CD4-positive, alpha-beta T cell (primary cell): ENCODE data around the gene AKIRIN1. TPM values are rescaled to one million over a fixed set of nuclear protein-coding genes. Genes with fewer than 3 reads are reported as not detected.
"Not testable (repeated sequence)": the region's sequence is repeated elsewhere in the genome, so short reads cannot be mapped to it uniquely, and the experiment has no call there.

Experiments used
- ATAC-seq: fragments of 200-7000 bp; cut with Tn5 transposase; one replicate; pipeline ENCODE4 v1.10.0; 2022; ENCODE audit warnings: mild to moderate bottlenecking; ENCODE audit not compliant: poor library complexity
- CTCF ChIA-PET: fragments of 350-600 bp; sonication (Branson Sonifier 250); formaldehyde crosslinking; loops from one replicate; lab custom pipeline; 2021; ENCODE audit warnings: antibody characterized with exemption, inconsistent platforms; lab: Charles Lee
- POLR2A ChIA-PET: fragments of 350-600 bp; sonication (Branson Sonifier 250); formaldehyde crosslinking; loops from one replicate; lab custom pipeline; 2021; ENCODE audit warnings: antibody characterized with exemption, inconsistent platforms; lab: Charles Lee
- DNase-seq, 14 experiments: peaks; one replicate each; pipeline ENCODE4 v3.0.0-alpha.2; 2013 to 2020; ENCODE audit warnings: mixed read lengths in 2 of 14
- H3K27ac ChIP-seq, 2 donors: one replicate each; pipeline versions ENCODE4 v1.5.1 to v1.7.0; 2013; ENCODE audit warnings: low read length in 2 of 2, low read depth in 1 of 2, mild to moderate bottlenecking in 1 of 2
- H3K27me3 ChIP-seq, 2 experiments: 1 replicate in 1 of 2; 2 replicates in 1 of 2; pipeline versions ENCODE4 v1.6.1 to v1.7.0; 2013; ENCODE audit warnings: low read length in 2 of 2, control low read depth in 1 of 2, mild to moderate bottlenecking in 1 of 2, moderate library complexity in 1 of 2; ENCODE audit not compliant: insufficient read depth in 2 of 2, control insufficient read depth in 1 of 2
- H3K36me3 ChIP-seq: one replicate; pipeline ENCODE4 v1.6.1; 2013; ENCODE audit warnings: low read length, control low read depth; ENCODE audit not compliant: insufficient read depth
- H3K4me1 ChIP-seq: one replicate; pipeline ENCODE4 v1.6.1; 2013; ENCODE audit warnings: low read length, control low read depth; ENCODE audit not compliant: insufficient read depth
- H3K4me3 ChIP-seq: one replicate; pipeline ENCODE4 v1.5.1; 2013; ENCODE audit warnings: mild to moderate bottlenecking, low read length, moderate library complexity
- H3K9me3 ChIP-seq, 2 experiments: 1 replicate in 1 of 2; 2 replicates in 1 of 2; pipeline versions ENCODE4 v1.6.1 to v1.7.0; 2013; ENCODE audit warnings: low read length in 2 of 2, mild to moderate bottlenecking in 2 of 2, control low read depth in 1 of 2, moderate library complexity in 1 of 2; ENCODE audit not compliant: control insufficient read depth in 1 of 2, insufficient read depth in 1 of 2
- H3K27ac Mint-ChIP-seq: one replicate; pipeline ENCODE4 v1.8.0; 2020; ENCODE audit warnings: mixed read lengths
- H3K27me3 Mint-ChIP-seq: one replicate; pipeline ENCODE4 v1.8.0; 2021; ENCODE audit warnings: mixed read lengths
- H3K36me3 Mint-ChIP-seq: one replicate; pipeline ENCODE4 v1.8.0; 2021; ENCODE audit warnings: low read depth, mixed read lengths
- H3K4me1 Mint-ChIP-seq: one replicate; pipeline ENCODE4 v1.8.0; 2021; ENCODE audit warnings: low read depth, mixed read lengths
- H3K4me3 Mint-ChIP-seq: one replicate; pipeline ENCODE4 v1.8.0; 2020; ENCODE audit warnings: mild to moderate bottlenecking, mixed read lengths
- H3K9me3 Mint-ChIP-seq: one replicate; pipeline ENCODE4 v1.8.0; 2020; ENCODE audit warnings: mixed read lengths
- intact Hi-C, 2 experiments: fragments of 100-400 bp; cut with DNase I in 1 of 2; cut with micrococcal nuclease in 1 of 2; formaldehyde crosslinking; loops; one replicate each; pipeline versions ENCODE4 v1.15.1 to v1.9.0; 2023 to 2025; cut with DNase I, micrococcal nuclease
- total RNA-seq, 174 experiments: library from RNA in 2 of 174; stranded (reverse) in 2 of 174; gene quantifications; one replicate each; pipeline ENCODE4 v1.2.3 and lab custom pipeline; 2021 to 2026
- TF ChIP-seq, protein P1 (sequence below): fragments of 200-600 bp; IDR thresholded peaks from one replicate; pipeline ENCODE4 v1.8.0; 2022; ENCODE audit warnings: antibody characterized with exemption, mild to moderate bottlenecking

Gene AKIRIN1
- total RNA-seq, 2 experiments from 2014 or later, result 108 to 112 TPM

DNA sequence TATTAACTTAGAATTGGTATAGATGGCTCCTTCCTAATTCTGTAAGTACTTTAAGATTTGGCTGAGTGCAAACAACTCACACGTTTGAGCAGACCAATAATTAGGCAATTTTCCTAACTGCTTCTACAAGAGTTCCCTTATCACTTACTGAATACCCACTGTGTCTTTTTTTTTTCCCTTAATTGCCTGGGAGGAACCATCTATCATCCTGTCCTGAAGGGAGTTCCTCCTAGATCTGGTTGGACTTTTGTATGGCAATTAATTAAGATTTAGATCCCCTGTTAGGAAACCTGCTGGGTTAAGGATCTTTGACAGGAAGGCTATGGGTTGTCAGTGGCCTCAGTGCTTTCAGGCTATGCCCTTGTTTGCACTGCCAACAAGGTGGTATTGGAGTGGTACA lies 11.7 kb upstream of the AKIRIN1 start:
- ATAC-seq, H3K4me3 ChIP-seq, H3K36me3 Mint-ChIP-seq, H3K27me3 ChIP-seq, H3K27me3 Mint-ChIP-seq, CTCF ChIA-PET, H3K27ac ChIP-seq, H3K27ac Mint-ChIP-seq, H3K4me3 Mint-ChIP-seq, H3K9me3 Mint-ChIP-seq, DNase-seq, H3K36me3 ChIP-seq, POLR2A ChIA-PET: not testable (repeated sequence)
- intact Hi-C loops, result loop anchor here (1.0 to 10.0 kb wide), 2 partner anchors 21 to 45 kb away; partner anchors contain the start of gene NDUFS5 (in 1 of the 2)
- peaks cover 17% of the 10 kb centered on the region for H3K4me1 Mint-ChIP-seq
- H3K4me1 ChIP-seq, result peaks cover 22% of the 10 kb centered on the region
- H3K9me3 ChIP-seq, result peaks cover 9 to 13% of the 10 kb centered on the region in 2 experiments

DNA sequence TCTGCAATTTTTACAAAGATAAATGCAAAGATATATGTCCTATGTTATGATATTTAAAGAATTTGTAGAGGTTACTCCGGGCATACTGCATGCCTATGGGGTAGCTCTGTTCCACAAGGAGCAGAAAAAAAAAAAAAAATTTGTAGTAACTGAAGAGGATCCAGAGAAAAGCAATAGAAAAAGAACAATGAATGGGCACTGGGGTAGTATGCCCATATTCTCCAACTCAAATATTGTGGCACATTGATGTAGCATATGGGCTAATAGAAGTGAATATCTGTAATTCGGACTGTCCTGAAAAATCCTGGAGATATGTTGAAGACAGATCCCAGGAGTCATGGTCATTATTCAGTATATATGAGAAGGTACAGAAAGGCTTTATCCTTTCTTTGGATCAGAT lies 1.1 kb upstream of the AKIRIN1 start:
- ATAC-seq (no peak), DNase-seq (no peak)
- Mint-ChIP-seq H3K4me1 (peaks cover 33% of the 10 kb centered on the region), H3K36me3 (peaks cover 33% of the 10 kb centered on the region), H3K27me3 (no peaks in the 10 kb centered on the region), H3K9me3 (no peaks in the 10 kb centered on the region), H3K4me3 (peak overlapping the region; percentile 88), H3K27ac (peak overlapping the region; percentile 81)
- POLR2A ChIA-PET, result interaction anchor here (1.0 to 4.1 kb wide), 3 partner anchors 13 to 133 kb away, joined by 3 to 30 read pairs (median 7); partner anchors contain the start of gene NDUFS5
- Histone ChIP-seq H3K9me3 (no peaks in the 10 kb centered on the region), H3K36me3 (peaks cover 4% of the 10 kb centered on the region), H3K27ac (peak overlapping the region in 1 of 2 donors; percentile 89), H3K4me1 (peaks cover 27% of the 10 kb centered on the region), H3K4me3 (no peak overlapping the region), H3K27me3 (no peaks in the 10 kb centered on the region)
- CTCF ChIA-PET, result no interaction called here
- intact Hi-C loops, result loop anchor here (2.0 to 10.0 kb wide), 5 partner anchors 13 to 585 kb away; partner anchors contain the start of genes MYCBP (in 2 of the 2), NDUFS5 (in 1 of the 2) and PABPC4 (in 1 of the 2)
- TF ChIP-seq, protein P1, sequence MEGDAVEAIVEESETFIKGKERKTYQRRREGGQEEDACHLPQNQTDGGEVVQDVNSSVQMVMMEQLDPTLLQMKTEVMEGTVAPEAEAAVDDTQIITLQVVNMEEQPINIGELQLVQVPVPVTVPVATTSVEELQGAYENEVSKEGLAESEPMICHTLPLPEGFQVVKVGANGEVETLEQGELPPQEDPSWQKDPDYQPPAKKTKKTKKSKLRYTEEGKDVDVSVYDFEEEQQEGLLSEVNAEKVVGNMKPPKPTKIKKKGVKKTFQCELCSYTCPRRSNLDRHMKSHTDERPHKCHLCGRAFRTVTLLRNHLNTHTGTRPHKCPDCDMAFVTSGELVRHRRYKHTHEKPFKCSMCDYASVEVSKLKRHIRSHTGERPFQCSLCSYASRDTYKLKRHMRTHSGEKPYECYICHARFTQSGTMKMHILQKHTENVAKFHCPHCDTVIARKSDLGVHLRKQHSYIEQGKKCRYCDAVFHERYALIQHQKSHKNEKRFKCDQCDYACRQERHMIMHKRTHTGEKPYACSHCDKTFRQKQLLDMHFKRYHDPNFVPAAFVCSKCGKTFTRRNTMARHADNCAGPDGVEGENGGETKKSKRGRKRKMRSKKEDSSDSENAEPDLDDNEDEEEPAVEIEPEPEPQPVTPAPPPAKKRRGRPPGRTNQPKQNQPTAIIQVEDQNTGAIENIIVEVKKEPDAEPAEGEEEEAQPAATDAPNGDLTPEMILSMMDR, result no peak

DNA sequence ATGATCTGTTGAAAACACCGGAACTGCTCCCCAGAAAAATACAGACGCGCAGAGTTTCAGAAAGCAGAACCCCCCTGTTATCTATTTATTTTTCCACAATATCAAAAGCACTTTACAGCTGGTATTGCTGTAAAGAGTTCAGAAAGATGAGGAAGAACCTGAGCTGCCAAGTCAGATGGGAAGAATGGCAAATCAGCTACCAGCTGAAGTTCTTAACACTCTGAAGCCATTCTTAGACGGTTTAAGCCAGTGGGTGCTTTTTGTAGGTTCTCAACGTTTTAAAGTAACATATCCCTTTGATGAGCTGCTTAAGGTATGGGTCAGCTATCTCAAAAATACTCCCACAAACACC lies 714 bp upstream of the AKIRIN1 start:
- H3K4me1 ChIP-seq, result peaks cover 30% of the 10 kb centered on the region
- peak overlapping the region; percentile 88 for H3K4me3 Mint-ChIP-seq
- peak overlapping the region; percentile 81 for H3K27ac Mint-ChIP-seq
- peaks cover 37% of the 10 kb centered on the region for H3K36me3 Mint-ChIP-seq
- ChIA-PET CTCF (no interaction called here), POLR2A (interaction anchor here (1.0 to 4.1 kb wide), 3 partner anchors 13 to 134 kb away, joined by 3 to 30 read pairs (median 7); partner anchors contain the start of gene NDUFS5)
- peaks cover 6% of the 10 kb centered on the region for H3K36me3 ChIP-seq
- H3K4me3 ChIP-seq, result peak overlapping the region; percentile 91
- H3K27me3 Mint-ChIP-seq, result no peaks in the 10 kb centered on the region
- H3K27ac ChIP-seq, result peak overlapping the region; percentile 83 to 89
- H3K9me3 Mint-ChIP-seq, result no peaks in the 10 kb centered on the region
- peaks cover 37% of the 10 kb centered on the region for H3K4me1 Mint-ChIP-seq
- H3K27me3 ChIP-seq, result no peaks in the 10 kb centered on the region
- TF ChIP-seq, protein P1, result no peak
- intact Hi-C loops, result loop anchor here (2.0 to 10.0 kb wide), 5 partner anchors 14 to 584 kb away; partner anchors contain the start of genes MYCBP (in 2 of the 2), NDUFS5 (in 1 of the 2) and PABPC4 (in 1 of the 2)
- DNase-seq, result no peak
- ATAC-seq, result peak; percentile 9
- no peaks in the 10 kb centered on the region for H3K9me3 ChIP-seq
